Neural cell (in vitro differentiated cells): Measurements from ENCODE around the gene MOGAT3. TPM values are rescaled to one million over a fixed set of nuclear protein-coding genes. Genes with fewer than 3 reads are reported as not detected.
A peak's percentile ranks its signal among the peaks of the same experiment; 100 is the strongest.

Experiments
- H2AFZ ChIP-seq: fragments of 200-600, 300-800 bp; sonication (generic), shearing (Covaris generic); 2 replicates; pipeline ENCODE4 v1.6.0; 2014; ENCODE audit warnings: low read depth, mild to moderate bottlenecking, antibody characterized with exemption, low read length, moderate library complexity
- H3F3A ChIP-seq: fragments of 200-600 bp; shearing (Covaris generic); 2 replicates; pipeline ENCODE4 v1.6.1; 2016; ENCODE audit warnings: mild to moderate bottlenecking, moderate library complexity, mixed read lengths, antibody characterized with exemption, low read length; ENCODE audit not compliant: insufficient read depth, poor library complexity, severe bottlenecking
- H3K27ac ChIP-seq: fragments of 200-600, 300-800 bp; sonication (generic), shearing (Covaris generic); 2 replicates; pipeline ENCODE4 v1.5.1; 2014; ENCODE audit warnings: mild to moderate bottlenecking, low read length, moderate library complexity
- H3K27me3 ChIP-seq: fragments of 300-800, 200-600 bp; sonication (generic), shearing (Covaris generic); 2 replicates; pipeline ENCODE4 v1.6.0; 2014; ENCODE audit warnings: mild to moderate bottlenecking, low read depth, low read length, moderate library complexity; ENCODE audit not compliant: insufficient read depth
- H3K36me3 ChIP-seq: fragments of 300-800, 200-600 bp; sonication (generic), shearing (Covaris generic); 2 replicates; pipeline ENCODE4 v1.5.1; 2014; ENCODE audit warnings: mild to moderate bottlenecking, antibody characterized with exemption, low read length, moderate library complexity; ENCODE audit not compliant: insufficient read depth
- H3K4me2 ChIP-seq: fragments of 300-800, 200-600 bp; sonication (generic), shearing (Covaris generic); 2 replicates; pipeline ENCODE4 v1.6.0; 2014; ENCODE audit warnings: mild to moderate bottlenecking, low read length
- H3K4me3 ChIP-seq: fragments of 300-800, 200-600 bp; sonication (generic), shearing (Covaris generic); 2 replicates; pipeline ENCODE4 v1.5.1; 2014; ENCODE audit warnings: mild to moderate bottlenecking, low read length, moderate library complexity
- H3K79me2 ChIP-seq: fragments of 200-600 bp; shearing (Covaris generic); replicated peaks from 2 replicates; pipeline ENCODE4 v1.6.0; 2014; ENCODE audit warnings: mild to moderate bottlenecking, low read length, moderate library complexity; ENCODE audit not compliant: insufficient read depth
- H3K9ac ChIP-seq: fragments of 300-800, 200-600 bp; sonication (generic), shearing (Covaris generic); 2 replicates; pipeline ENCODE4 v1.6.1; 2016; ENCODE audit warnings: mild to moderate bottlenecking, low read length, mixed read lengths
- H3K9me2 ChIP-seq: fragments of 200-600 bp; shearing (Covaris generic); 2 replicates; pipeline ENCODE4 v1.6.1; 2016; ENCODE audit warnings: mild to moderate bottlenecking, low read length, mixed read lengths; ENCODE audit not compliant: insufficient read depth
- H3K9me3 ChIP-seq: fragments of 200-600, 300-800 bp; sonication (generic), shearing (Covaris generic); 2 replicates; pipeline ENCODE4 v1.6.1; 2016; ENCODE audit warnings: mild to moderate bottlenecking, mixed run types, low read length, moderate library complexity, mixed read lengths
- H4K20me1 ChIP-seq: fragments of 200-600 bp; shearing (Covaris generic); 2 replicates; pipeline ENCODE4 v1.6.1; 2016; ENCODE audit warnings: mild to moderate bottlenecking, mixed run types; ENCODE audit not compliant: insufficient read depth
- EP300 ChIP-seq: fragments of 450-650 bp; conservative IDR thresholded peaks from 2 replicates; pipeline ENCODE4 v1.6.1; 2014; ENCODE audit warnings: antibody characterized with exemption, mild to moderate bottlenecking, moderate library complexity; ENCODE audit not compliant: poor library complexity, severe bottlenecking
- EZH2 ChIP-seq: fragments of 200-600, 300-800 bp; shearing (Covaris generic), sonication (generic); IDR thresholded peaks from 2 replicates; pipeline ENCODE4 v1.6.1; 2014; ENCODE audit warnings: antibody characterized with exemption, low read length, borderline replicate concordance, mild to moderate bottlenecking; ENCODE audit not compliant: insufficient read depth, poor library complexity, severe bottlenecking
- MXI1 ChIP-seq: fragments of 450-650 bp; conservative IDR thresholded peaks from 2 replicates; pipeline ENCODE4 v1.6.1; 2014; ENCODE audit warnings: antibody characterized with exemption, mild to moderate bottlenecking; ENCODE audit not compliant: poor library complexity, severe bottlenecking
- POLR2AphosphoS5 ChIP-seq: IDR thresholded peaks from 2 replicates; pipeline ENCODE4 v1.6.1; 2012
- RAD21 ChIP-seq: fragments of 450-650 bp; conservative IDR thresholded peaks from 2 replicates; pipeline ENCODE4 v1.6.1; 2014; ENCODE audit warnings: antibody characterized with exemption, mild to moderate bottlenecking, moderate library complexity
- SMC3 ChIP-seq: fragments of 450-650 bp; conservative IDR thresholded peaks from 2 replicates; pipeline ENCODE4 v1.6.1; 2014; ENCODE audit warnings: antibody characterized with exemption, mild to moderate bottlenecking, moderate library complexity; ENCODE audit not compliant: poor library complexity
- TAF1 ChIP-seq: IDR thresholded peaks from 2 replicates; pipeline ENCODE4 v1.6.1; 2012; ENCODE audit warnings: low read depth
- polyA plus RNA-seq: library from polyadenylated mRNA; depleted of rRNA; stranded (reverse); fragments of >200 nt; gene quantifications from 2 replicates; pipeline ENCODE4 v1.2.3, GENCODE V29; 2014
- TF ChIP-seq, protein P1 (sequence below): fragments of 450-650 bp; IDR thresholded peaks from 2 replicates; pipeline ENCODE4 v1.5.1; 2014; ENCODE audit warnings: antibody characterized with exemption, mild to moderate bottlenecking, moderate library complexity; ENCODE audit not compliant: poor library complexity, severe bottlenecking
- TF ChIP-seq, protein P2 (sequence below): IDR thresholded peaks from 2 replicates; pipeline ENCODE4 v1.6.1; 2012; ENCODE audit warnings: borderline replicate concordance

Gene MOGAT3
- polyA plus RNA-seq, 1 donor from 2014 or later: not detected

DNA sequence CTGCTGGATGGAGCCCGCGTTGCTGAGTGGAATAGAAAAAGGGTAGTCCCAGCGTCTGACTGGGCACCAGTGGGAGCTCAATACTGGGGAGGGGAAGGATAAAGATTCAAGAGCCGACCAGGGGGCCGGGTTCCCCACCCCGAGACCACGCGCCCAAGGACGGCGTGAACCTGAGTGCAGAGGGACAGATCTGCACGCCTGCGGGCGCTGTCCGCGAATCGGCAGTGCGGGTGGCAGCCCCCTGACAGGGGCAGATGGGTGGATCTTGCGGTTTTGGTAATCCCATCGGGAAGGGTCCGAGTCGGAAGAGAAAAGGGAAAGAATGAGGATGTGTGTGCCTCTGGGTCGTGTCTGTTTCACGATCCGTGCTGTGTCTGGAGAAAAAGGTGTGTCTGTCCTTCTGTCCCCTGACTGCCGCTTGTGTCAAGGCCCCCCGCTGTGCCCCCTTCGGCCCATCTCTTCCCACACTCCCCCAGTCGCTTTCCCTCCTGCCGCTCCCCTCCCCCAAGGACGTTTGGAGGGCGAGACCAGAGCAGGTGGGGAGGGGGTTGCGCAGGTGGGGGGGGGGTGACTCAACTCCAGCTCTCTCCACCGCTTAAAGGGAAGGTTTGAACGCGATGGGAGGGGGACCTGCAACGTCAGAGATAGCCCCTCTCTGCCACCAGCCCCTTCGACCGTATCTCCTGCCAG is 34.7 kb downstream of the MOGAT3 start:
- peak overlapping the region; percentile 94 for H3K4me3 ChIP-seq
- no peak overlapping the region for H2AFZ ChIP-seq
- TF ChIP-seq POLR2AphosphoS5 (no peak), EP300 (no peak), RAD21 (no peak), TAF1 (peak; percentile 27)
- TF ChIP-seq, protein P1, sequence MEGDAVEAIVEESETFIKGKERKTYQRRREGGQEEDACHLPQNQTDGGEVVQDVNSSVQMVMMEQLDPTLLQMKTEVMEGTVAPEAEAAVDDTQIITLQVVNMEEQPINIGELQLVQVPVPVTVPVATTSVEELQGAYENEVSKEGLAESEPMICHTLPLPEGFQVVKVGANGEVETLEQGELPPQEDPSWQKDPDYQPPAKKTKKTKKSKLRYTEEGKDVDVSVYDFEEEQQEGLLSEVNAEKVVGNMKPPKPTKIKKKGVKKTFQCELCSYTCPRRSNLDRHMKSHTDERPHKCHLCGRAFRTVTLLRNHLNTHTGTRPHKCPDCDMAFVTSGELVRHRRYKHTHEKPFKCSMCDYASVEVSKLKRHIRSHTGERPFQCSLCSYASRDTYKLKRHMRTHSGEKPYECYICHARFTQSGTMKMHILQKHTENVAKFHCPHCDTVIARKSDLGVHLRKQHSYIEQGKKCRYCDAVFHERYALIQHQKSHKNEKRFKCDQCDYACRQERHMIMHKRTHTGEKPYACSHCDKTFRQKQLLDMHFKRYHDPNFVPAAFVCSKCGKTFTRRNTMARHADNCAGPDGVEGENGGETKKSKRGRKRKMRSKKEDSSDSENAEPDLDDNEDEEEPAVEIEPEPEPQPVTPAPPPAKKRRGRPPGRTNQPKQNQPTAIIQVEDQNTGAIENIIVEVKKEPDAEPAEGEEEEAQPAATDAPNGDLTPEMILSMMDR: peak; percentile 11
- peak overlapping the region; percentile 97 for H3K4me2 ChIP-seq
- H3K27me3 ChIP-seq: peaks cover 45% of the 10 kb centered on the region
- H3K27ac ChIP-seq: peak overlapping the region; percentile 93
- no peaks in the 10 kb centered on the region for H3K36me3 ChIP-seq
- H3F3A ChIP-seq: no peaks in the 10 kb centered on the region
- no peaks in the 10 kb centered on the region for H3K79me2 ChIP-seq
- no peaks in the 10 kb centered on the region for H3K9me3 ChIP-seq
- no peaks in the 10 kb centered on the region for H4K20me1 ChIP-seq
- peak overlapping the region; percentile 93 for H3K9ac ChIP-seq
- no peaks in the 10 kb centered on the region for H3K9me2 ChIP-seq

GRCh38 chr7:101165075-101165957 is 35.5 kb downstream of the MOGAT3 start, which contains the start of gene VGF:
VGF (minus strand) TSS chr7:101165569; CDS start chr7:101164843, 726 bp downstream.
- H3F3A ChIP-seq: no peaks in the 10 kb centered on the region
- H3K9me2 ChIP-seq: no peaks in the 10 kb centered on the region
- peak within 1 kb of the TSS; percentile 93 for H3K27ac ChIP-seq
- peak within 1 kb of the TSS; percentile 97 for H3K4me2 ChIP-seq
- no peak within 1 kb of the TSS for H2AFZ ChIP-seq
- peak within 1 kb of the TSS; percentile 94 for H3K4me3 ChIP-seq
- H3K36me3 ChIP-seq: no peaks in the 10 kb centered on the region
- H3K79me2 ChIP-seq: no peaks in the 10 kb centered on the region
- H4K20me1 ChIP-seq: no peaks in the 10 kb centered on the region
- TF ChIP-seq TAF1: peak; percentile 95
- peak; percentile 99 for TF ChIP-seq POLR2AphosphoS5
- no peak for TF ChIP-seq EZH2
- TF ChIP-seq, protein P1: no peak
- TF ChIP-seq, protein P2, sequence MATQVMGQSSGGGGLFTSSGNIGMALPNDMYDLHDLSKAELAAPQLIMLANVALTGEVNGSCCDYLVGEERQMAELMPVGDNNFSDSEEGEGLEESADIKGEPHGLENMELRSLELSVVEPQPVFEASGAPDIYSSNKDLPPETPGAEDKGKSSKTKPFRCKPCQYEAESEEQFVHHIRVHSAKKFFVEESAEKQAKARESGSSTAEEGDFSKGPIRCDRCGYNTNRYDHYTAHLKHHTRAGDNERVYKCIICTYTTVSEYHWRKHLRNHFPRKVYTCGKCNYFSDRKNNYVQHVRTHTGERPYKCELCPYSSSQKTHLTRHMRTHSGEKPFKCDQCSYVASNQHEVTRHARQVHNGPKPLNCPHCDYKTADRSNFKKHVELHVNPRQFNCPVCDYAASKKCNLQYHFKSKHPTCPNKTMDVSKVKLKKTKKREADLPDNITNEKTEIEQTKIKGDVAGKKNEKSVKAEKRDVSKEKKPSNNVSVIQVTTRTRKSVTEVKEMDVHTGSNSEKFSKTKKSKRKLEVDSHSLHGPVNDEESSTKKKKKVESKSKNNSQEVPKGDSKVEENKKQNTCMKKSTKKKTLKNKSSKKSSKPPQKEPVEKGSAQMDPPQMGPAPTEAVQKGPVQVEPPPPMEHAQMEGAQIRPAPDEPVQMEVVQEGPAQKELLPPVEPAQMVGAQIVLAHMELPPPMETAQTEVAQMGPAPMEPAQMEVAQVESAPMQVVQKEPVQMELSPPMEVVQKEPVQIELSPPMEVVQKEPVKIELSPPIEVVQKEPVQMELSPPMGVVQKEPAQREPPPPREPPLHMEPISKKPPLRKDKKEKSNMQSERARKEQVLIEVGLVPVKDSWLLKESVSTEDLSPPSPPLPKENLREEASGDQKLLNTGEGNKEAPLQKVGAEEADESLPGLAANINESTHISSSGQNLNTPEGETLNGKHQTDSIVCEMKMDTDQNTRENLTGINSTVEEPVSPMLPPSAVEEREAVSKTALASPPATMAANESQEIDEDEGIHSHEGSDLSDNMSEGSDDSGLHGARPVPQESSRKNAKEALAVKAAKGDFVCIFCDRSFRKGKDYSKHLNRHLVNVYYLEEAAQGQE: peak; percentile 99
- TF ChIP-seq MXI1: peak; percentile 77
- peak; percentile 43 for TF ChIP-seq EP300
- TF ChIP-seq RAD21: no peak
- TF ChIP-seq SMC3: no peak
- no peaks in the 10 kb centered on the region for H3K9me3 ChIP-seq
- peaks cover 37% of the 10 kb centered on the region for H3K27me3 ChIP-seq
- H3K9ac ChIP-seq: peak within 1 kb of the TSS; percentile 94
